HG03064 (cell line): Measurements from ENCODE around the gene MAP3K13.
A peak's percentile ranks its signal among the peaks of the same experiment; 100 is the strongest.

Experiments used
- ATAC-seq: cut with Tn5 transposase; IDR thresholded peaks from one replicate; pipeline ENCODE4 v1.9.1; 2021; ENCODE audit warnings: low read depth; ENCODE audit not compliant: unreplicated experiment

Gene MAP3K13, protein sequence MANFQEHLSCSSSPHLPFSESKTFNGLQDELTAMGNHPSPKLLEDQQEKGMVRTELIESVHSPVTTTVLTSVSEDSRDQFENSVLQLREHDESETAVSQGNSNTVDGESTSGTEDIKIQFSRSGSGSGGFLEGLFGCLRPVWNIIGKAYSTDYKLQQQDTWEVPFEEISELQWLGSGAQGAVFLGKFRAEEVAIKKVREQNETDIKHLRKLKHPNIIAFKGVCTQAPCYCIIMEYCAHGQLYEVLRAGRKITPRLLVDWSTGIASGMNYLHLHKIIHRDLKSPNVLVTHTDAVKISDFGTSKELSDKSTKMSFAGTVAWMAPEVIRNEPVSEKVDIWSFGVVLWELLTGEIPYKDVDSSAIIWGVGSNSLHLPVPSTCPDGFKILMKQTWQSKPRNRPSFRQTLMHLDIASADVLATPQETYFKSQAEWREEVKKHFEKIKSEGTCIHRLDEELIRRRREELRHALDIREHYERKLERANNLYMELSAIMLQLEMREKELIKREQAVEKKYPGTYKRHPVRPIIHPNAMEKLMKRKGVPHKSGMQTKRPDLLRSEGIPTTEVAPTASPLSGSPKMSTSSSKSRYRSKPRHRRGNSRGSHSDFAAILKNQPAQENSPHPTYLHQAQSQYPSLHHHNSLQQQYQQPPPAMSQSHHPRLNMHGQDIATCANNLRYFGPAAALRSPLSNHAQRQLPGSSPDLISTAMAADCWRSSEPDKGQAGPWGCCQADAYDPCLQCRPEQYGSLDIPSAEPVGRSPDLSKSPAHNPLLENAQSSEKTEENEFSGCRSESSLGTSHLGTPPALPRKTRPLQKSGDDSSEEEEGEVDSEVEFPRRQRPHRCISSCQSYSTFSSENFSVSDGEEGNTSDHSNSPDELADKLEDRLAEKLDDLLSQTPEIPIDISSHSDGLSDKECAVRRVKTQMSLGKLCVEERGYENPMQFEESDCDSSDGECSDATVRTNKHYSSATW

DNA sequence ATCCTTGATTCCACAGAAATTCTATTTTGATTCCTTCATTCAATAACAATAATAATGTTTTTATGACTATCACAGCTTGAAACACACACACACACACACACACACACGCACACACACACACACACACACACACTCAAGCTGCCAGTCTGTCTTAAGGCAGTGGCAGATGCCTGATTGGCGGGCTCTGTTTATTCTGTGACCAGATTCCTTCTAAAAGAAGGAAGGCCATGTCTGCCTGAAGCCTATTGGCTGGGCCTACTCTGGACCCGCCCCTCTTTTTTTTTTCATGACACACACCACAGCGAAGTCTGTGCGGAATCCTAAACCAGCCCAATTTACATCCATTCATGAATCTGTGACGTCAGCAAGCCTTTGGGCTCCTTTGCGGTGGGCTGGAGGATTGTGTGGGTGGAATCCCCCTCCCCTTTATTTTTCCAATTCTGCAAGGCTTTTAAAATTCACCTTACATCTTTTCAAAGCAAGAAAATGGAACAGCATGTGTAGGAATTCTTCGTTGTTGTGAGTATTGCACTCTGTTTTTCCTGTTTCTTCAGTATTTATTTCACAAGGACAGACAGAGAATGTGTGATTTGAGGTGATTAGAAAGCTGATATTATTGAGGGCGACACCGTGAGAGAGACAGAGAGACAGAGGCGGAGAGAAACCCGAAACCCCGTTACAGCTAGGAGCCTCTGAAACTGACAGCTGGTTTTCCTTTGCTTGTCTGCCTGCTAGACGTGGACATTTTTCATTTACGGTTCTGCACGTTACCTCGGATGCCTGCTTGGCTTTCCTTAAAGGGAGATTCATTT lies at the start of gene MAP3K13:
Gene MAP3K13, plus strand, starts transcription at position 287 of the 812 bp plus-strand sequence. CDS start 65,446 bp downstream, outside the sequence.
- peak; percentile 93 for ATAC-seq

DNA sequence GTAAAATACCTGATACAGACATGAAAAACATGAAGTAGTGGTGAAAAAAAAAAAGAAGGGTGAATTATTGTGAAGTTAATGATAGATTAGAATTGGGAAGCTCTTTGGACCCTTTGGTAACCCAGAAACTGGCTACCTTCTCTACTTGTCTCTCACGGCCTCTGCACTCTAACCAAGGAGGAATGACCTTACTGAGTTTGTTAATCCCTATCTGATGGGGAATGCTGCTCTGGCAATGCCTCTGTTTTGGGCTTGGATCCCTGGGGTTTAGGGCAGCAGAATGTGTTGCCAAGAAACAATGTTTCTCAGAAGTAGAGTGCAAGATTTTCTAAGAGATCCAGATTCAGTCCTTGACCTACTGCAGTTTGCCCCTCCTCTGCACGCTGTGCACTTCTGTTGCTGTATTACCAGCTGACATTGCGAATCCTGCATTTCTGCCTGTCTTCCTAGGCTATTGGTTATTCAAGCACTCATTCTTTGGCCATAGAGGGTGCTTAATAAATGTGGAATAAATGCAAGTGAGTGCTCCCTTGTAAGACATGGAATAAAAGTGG lies 49.2 kb upstream of the MAP3K13 start:
- no peak for ATAC-seq

DNA sequence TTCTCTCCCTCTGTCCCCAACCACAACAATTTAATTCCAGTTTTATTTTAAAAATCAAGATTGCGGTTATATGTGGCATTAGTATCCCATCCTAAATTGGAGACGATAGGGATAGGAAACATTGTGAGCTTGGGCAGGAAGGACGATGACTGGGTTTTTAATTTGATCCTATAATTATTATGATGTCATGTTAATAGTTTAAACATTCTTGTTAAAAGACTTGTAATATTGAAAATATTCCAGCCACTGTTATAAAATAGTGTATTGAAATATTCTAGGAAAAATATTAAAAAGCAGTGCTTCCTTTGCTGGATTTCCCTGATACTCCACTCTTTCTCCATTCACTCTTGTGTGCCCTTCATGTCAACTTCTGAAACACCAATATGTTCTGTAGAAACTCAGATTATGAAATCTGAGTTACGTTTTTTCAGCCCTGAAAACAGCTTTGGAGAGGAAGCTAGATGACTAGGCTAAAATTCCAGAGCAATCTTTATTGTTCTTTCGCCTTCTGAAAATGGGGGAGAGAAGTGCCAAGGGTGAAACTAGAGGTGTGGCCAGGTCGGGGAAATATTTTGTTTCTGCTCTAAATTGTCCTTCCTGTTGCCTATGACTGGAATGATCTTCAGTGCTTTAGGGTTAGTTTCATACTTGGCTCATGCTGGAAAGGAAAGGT lies 46.1 kb upstream of the MAP3K13 start:
- ATAC-seq, result no peak

DNA sequence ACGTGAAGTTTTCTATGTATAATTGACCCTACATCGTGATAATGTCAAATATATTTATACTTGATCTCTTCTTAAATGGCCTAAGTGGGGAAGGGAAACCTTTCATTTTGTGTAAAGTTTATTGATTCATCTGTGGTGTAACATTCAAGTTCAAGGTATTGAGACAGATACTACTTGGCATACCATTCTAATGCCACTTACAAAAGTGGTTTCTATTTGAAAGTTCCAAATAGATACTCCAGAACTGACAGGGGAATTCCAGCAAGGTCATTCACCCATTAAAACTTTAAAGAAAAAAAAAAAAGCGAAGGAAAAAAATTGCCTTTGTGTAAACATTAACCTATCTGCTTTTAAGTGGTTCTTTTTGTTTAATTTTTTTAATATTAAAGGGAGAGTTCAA lies 45.3 kb upstream of the MAP3K13 start:
- no peak for ATAC-seq

DNA sequence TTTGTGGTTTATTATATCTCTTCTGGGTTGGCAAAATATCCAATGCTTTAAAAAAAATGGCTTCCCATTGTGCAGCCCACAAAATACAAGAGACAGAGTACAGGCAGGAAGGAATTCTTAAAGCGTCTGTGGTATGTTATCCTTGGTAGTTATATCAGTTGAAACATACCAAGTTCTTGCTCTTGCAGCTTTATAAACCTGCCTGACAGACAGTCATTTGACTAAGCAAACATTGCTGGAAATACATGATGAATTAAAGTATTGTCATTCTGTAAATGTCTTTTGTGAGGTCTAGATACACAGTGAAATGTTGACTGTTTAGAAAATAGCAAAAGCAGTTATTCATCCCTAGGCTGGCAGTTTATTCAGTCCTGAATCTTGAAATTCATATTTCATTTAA lies 44.8 kb upstream of the MAP3K13 start:
- ATAC-seq, result no peak

DNA sequence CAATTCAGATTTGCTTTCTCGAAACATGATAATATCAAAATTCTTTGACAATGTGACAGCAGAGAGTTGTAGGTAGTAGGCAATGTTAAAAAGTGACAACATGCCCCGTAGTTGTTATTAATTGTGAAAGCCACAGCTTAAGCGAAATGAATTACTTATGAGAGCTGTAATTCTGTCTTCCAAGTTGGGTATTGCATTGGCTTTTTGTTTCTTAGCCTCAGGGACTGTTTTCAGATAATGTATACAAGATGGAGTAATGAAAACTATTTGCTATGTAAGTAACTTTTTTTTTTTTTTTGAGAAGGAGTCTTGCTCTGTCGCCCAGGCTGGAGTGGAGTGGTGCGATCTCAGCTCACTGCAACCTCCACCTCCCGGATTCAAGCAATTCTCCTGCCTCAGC lies 43.1 kb upstream of the MAP3K13 start:
- no peak for ATAC-seq

DNA sequence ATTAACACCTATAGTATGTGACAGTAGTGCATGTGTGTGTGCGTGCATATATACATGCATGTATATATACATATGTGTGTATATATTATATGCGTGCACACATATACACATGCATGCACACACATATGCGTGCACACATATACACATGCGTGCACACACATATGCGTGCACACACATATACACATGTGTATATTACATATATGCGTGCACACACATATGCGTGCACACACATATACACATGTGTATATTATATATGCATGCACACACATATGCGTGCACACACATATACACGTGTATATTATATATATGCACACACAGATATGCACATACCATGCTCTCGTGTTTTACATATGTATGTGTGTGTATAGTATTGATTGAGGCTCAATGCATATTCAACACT lies 42.0 kb upstream of the MAP3K13 start:
- ATAC-seq, result no peak

DNA sequence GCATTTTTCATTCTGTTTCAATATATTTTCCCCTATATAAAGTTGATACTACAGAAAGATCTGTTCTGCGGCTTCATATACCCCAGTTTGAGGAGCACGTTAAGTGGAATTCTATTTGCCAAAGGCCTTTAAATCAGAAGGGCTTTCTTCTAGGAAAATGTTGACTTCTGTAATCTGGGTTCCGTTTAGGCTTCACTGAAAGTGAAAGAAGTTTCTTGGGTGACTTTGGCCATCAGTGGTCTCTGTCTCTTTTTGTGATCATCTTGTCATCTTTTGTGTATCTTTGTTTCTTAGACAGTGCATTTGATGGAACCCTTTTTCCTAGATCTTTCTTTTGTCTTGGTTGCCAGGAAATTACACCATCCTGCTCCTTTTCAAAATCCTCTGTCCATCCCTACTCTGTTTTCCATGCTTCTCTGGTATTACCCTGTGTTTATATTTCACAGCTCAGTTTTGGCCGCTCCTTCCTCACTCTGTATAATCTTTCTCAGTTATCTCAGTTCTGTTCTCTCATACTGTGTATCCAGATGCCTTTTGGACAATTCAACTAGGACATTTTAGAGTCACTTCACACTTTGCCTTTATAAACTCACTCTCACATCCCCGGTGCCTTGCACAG lies 40.7 kb upstream of the MAP3K13 start:
- no peak for ATAC-seq

DNA sequence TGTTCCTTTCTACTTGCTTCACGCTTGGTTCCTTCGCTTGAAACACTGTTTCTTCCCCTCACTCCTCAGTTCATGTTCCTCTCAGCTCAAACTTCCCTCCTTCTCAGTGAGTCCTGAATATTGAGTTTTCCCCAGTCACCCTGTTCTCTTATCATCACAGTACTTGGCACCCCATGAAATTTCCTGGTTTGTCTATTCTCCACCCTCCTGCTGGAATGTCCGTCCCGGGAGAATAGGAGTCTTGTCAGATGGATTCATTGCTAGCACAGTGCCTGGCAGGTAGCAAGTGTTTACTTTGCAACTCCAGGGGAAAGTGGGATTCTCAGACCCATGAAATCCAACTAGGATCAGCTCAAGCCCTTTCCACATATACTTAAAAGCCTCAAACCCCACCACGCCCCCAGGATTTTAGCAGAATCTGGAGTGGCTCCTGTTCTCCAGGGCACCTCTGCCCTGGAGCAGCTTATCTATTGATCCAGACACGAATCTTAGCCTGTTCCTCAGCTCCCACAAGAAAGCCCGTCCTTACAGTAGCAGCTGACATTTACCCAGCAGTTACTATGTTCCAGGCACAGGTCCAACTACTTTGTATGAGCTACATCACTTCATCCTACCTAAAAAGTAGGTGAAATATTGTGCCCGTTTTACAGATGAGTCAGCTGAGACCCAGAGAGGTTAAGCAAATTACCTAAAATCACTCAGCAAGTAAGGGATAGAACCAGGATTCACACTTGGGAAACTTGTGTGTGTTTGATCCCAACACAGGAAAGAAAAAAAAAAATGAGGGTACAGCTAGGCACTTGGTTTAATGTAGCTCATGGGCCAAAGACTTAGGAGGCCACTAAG lies 36.8 kb upstream of the MAP3K13 start:
- ATAC-seq, result no peak

DNA sequence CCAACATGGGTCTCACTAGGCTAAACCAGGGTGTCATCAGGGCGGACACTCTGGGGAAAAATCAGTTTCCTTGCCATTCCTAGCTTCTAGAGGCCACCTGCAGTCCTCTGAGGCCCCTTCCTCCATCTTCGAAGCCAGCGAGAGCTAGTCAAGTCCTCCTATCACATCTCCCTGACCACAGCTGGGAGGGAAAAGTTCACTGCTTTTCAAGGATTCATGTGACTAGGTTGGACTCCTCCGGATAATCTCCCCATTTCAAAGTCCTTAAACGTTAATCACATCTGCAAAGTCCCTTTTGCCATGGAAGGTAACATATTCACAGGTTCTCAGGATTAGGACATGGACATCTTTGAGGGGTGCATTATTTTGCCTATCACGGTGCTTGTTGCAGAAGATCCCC lies 35.9 kb upstream of the MAP3K13 start:
- no peak for ATAC-seq

DNA sequence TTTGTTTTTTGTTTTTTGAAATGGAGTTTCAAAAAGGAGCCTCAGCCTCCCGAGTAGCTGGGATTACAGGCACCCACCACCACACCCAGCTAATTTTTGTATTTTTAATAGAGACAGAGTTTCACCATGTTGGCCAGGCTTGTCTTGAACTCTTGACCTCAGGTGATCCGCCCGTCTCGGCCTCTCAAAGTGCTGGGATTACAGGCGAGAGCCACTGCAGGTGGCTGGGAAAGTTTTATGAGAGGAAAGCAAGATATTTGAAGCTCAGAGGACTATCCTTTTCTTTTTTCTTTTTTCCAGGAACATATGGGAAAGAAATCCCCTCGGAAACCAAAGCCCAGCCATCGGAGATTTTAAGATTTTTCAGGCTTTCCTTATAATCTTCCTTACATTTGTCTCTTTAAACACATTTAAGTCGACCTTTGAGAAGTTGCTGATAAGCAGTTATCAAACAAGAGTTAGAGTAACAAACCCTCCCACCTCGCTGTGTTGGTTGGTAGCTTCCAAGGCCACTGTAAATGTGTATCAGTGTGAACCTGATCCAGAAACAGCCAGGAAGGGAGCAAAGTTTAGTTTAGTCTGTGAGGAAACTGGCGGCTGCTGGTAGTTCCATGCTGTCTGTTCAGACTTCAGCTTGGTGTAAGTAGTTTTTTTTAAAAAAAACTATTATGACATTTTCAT lies 34.5 kb upstream of the MAP3K13 start:
- ATAC-seq, result no peak

DNA sequence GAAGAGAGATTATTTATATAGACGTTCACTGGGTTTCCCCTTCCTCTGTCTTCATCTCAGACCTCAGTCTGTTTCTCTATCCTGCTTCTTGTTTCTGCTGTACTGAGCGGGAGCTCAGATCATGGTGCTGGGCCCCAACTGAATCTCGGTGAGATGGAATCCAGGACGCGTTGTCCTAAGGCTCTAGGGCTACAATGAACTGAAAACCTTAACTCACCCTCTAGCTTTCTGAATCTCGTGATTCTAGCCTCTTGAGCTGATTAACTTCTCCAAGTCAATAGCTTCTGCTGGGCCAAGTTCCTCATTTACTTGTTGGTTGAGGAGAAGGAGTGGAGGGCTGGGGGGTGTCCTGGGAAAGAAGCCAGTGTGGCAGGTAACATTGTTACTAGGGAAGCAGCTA lies 32.7 kb upstream of the MAP3K13 start:
- ATAC-seq, result no peak

DNA sequence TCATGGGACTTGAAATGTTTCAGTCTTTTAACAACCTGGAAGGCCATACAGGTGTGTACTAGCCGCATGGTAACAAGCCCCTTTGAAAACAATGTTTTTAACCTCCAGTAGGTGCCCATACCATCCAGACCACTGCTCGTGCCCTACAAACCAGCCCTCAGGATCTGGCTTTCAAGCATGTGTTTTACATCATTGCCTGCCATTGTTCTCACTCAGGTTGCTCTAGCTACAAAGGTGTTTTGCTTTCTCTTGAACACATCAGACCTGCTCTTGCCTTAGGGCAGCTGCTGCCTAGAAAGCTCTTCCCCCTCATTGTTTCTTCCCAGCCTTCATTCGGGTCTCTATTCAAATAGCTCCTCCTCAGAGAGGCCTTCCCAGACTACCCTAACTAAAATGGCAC lies 32.3 kb upstream of the MAP3K13 start:
- no peak for ATAC-seq

DNA sequence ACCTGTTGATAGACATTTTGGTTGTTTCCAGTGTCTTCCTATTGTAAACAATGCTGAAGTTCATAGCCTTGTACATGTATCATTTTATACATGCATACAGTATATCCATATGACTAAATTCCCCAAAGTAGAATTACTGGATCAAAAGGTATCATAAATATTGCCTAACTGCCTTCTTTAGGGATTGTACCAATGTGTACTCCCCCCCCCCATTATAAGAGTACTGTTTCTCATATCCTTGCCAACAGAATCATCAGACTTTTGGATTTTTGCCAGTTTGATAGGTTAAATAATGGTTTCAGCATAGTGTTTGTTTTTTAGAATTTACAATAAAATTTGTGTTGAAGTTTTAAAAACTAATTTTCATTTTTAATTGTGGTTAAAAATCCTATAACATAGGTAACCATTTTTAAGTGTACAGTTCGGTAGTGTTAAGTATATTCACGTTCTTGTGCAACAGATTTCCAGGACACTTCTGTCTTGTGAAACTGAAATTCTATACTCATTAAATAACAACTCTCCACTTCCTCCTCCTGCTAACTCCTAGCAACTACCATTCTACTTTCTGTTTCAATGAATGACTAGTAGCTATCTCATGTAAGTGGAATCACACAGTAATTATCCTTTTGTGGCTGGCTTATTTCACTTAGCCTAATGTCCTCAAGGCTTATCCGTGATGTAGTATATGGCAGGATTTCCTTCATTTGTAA lies 30.8 kb upstream of the MAP3K13 start:
- peak; percentile 99 for ATAC-seq

DNA sequence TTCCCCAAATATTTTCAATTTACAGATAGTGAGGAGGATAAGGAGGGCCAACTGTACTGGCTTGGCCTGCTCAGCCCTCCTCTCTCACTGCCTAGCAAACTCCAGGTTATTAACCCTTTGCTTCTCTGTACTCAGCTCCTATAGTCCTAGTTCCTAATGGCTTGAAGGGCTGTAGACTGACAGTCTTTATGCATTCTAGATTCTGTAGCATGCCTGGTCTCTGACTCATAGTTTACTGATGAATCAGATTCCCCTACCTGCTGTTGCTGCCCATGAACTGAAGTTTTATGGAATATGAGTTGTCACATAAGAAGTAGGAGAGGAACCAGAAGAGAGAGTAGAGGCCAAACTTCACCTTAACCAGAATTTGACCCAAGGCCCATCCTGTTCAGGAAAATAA lies 27.1 kb upstream of the MAP3K13 start:
- no peak for ATAC-seq

DNA sequence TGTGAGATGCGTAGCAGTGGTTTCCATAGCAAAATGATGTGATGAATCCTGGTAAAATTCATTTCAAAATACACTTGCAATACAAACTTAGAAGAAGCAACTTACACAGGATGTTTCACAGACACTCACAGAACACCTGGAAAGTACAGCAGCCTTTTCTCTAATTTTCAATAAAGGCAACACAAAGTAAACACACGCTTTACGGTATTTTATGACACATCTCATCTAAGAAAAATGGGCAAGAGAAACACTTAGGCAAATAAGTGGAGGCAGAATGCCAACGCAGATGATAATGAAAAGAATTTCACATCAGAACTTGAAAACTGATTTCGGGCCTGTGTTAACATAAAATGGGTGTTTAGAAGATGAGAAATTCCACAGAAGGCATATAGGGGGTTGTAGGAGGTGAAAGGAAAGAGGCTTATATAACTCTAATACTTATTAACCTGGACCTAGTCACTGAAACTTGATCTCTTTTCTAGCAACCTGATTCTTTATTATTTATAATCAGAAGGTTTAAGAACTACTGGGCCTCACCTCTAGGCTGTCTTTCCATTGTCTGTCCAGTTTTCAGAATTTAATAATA lies 25.6 kb upstream of the MAP3K13 start:
- no peak for ATAC-seq

DNA sequence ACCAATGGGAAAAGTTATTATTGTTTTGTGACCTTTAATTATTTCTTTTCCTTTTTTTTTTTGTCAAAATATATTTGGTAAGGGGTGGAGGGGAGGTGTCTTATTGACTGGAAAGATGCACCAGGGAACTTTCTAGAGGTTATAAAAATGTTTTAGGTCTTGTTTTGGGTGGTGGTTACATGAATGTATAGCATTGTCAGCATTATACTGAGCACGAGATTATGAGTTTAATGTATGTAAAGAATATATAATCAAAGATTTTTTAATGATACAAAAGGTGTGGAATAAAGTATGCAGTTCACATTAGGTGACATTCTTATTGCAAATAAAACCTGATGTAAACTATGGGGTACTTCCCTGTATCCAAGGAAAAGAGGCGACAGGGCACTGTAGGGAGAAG lies 23.0 kb upstream of the MAP3K13 start:
- ATAC-seq, result no peak
